Right forelimb (tissue), 1 donor: ENCODE measurements around the gene HELZ2.
A peak's percentile ranks its signal among the peaks of the same experiment; 100 is the strongest.
"Not testable (repeated sequence)": the region's sequence is repeated elsewhere in the genome, so short reads cannot be mapped to it uniquely, and the experiment has no call there.

Experiments
- DNase-seq: peaks from one replicate; pipeline ENCODE4 v3.0.0-alpha.2; 2018

The HELZ2 gene

GRCh38 chr20:63574156-63574828, at the start of gene HELZ2:
TSS of gene HELZ2 (minus strand) at chr20:63574239. CDS start at chr20:63572385, 1,854 bp downstream.
- DNase-seq, result peak; percentile 87

GRCh38 chr20:63622732-63623131, 48.7 kb upstream of the HELZ2 start:
- no peak for DNase-seq

- DNase-seq, result no peak
These were observed 48.1 kb upstream of the HELZ2 start for GRCh38 chr20:63622096-63622495.

- no peak for DNase-seq
These were observed 47.0 kb upstream of the HELZ2 start for GRCh38 chr20:63620991-63621390.

- DNase-seq, result no peak
These were observed 45.5 kb upstream of the HELZ2 start for GRCh38 chr20:63619505-63619904.

- DNase-seq, result no peak
These were observed 45.0 kb upstream of the HELZ2 start for GRCh38 chr20:63619086-63619485.

GRCh38 chr20:63618291-63618980, 44.4 kb upstream of the HELZ2 start:
- no peak for DNase-seq

GRCh38 chr20:63617876-63618265, 43.8 kb upstream of the HELZ2 start:
- no peak for DNase-seq

- no peak for DNase-seq
These were observed 43.2 kb upstream of the HELZ2 start for GRCh38 chr20:63617092-63617875.

GRCh38 chr20:63613863-63614594, 40.0 kb upstream of the HELZ2 start:
- not testable (repeated sequence) for DNase-seq

GRCh38 chr20:63612276-63612931, 38.4 kb upstream of the HELZ2 start:
- DNase-seq, result no peak

- DNase-seq, result no peak
These were observed 37.6 kb upstream of the HELZ2 start for GRCh38 chr20:63611646-63612045.

GRCh38 chr20:63610581-63611435, 36.8 kb upstream of the HELZ2 start:
- DNase-seq, result no peak

GRCh38 chr20:63606686-63607085, 32.6 kb upstream of the HELZ2 start:
- no peak for DNase-seq

- DNase-seq, result no peak
These were observed 28.3 kb upstream of the HELZ2 start for GRCh38 chr20:63602321-63602720.

- DNase-seq, result not testable (repeated sequence)
These were observed 27.6 kb upstream of the HELZ2 start for GRCh38 chr20:63601679-63602078.

- DNase-seq, result no peak
These were observed 25.5 kb upstream of the HELZ2 start for GRCh38 chr20:63599396-63600050.

GRCh38 chr20:63598479-63599395, 24.7 kb upstream of the HELZ2 start:
- no peak for DNase-seq

GRCh38 chr20:63597651-63598478, 23.8 kb upstream of the HELZ2 start:
- DNase-seq, result no peak
